Panc1 (cell line): Measurements from ENCODE around the gene ALDH6A1.

ENCODE experiments used
- POLR2AphosphoS5 ChIP-seq: IDR thresholded peaks from 2 replicates; pipeline ENCODE4 v1.6.1; 2012; ENCODE audit warnings: mild to moderate bottlenecking, low read depth, low read length, moderate library complexity
- SIN3A ChIP-seq: IDR thresholded peaks from 2 replicates; pipeline ENCODE4 v1.6.1; 2012; ENCODE audit warnings: low read depth, mild to moderate bottlenecking, low read length, moderate library complexity, borderline replicate concordance; ENCODE audit not compliant: insufficient read depth
- TCF7L2 ChIP-seq: IDR thresholded peaks from 2 replicates; pipeline ENCODE4 v1.6.1; 2011; ENCODE audit warnings: mild to moderate bottlenecking, low read depth, low read length, inconsistent platforms
- TF ChIP-seq, protein P1 (sequence below): fragments of 450-650 bp; IDR thresholded peaks from 2 replicates; pipeline ENCODE4 v1.5.1; 2017; ENCODE audit warnings: mild to moderate bottlenecking
- TF ChIP-seq, protein P2 (sequence below), 2 experiments: IDR thresholded peaks; 2 replicates each; pipeline ENCODE4 v1.6.1; 2011 to 2012; ENCODE audit warnings: low read depth in 2 of 2, control low read depth in 1 of 2, low read length in 1 of 2, mild to moderate bottlenecking in 1 of 2, moderate library complexity in 1 of 2; ENCODE audit not compliant: insufficient read depth in 1 of 2

GRCh38 chr14:74064883-74065282 lies 19.4 kb downstream of the ALDH6A1 start:
- TF ChIP-seq, protein P1, sequence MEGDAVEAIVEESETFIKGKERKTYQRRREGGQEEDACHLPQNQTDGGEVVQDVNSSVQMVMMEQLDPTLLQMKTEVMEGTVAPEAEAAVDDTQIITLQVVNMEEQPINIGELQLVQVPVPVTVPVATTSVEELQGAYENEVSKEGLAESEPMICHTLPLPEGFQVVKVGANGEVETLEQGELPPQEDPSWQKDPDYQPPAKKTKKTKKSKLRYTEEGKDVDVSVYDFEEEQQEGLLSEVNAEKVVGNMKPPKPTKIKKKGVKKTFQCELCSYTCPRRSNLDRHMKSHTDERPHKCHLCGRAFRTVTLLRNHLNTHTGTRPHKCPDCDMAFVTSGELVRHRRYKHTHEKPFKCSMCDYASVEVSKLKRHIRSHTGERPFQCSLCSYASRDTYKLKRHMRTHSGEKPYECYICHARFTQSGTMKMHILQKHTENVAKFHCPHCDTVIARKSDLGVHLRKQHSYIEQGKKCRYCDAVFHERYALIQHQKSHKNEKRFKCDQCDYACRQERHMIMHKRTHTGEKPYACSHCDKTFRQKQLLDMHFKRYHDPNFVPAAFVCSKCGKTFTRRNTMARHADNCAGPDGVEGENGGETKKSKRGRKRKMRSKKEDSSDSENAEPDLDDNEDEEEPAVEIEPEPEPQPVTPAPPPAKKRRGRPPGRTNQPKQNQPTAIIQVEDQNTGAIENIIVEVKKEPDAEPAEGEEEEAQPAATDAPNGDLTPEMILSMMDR: no peak
- TF ChIP-seq POLR2AphosphoS5: no peak
- TF ChIP-seq TCF7L2: no peak
- TF ChIP-seq, protein P2, sequence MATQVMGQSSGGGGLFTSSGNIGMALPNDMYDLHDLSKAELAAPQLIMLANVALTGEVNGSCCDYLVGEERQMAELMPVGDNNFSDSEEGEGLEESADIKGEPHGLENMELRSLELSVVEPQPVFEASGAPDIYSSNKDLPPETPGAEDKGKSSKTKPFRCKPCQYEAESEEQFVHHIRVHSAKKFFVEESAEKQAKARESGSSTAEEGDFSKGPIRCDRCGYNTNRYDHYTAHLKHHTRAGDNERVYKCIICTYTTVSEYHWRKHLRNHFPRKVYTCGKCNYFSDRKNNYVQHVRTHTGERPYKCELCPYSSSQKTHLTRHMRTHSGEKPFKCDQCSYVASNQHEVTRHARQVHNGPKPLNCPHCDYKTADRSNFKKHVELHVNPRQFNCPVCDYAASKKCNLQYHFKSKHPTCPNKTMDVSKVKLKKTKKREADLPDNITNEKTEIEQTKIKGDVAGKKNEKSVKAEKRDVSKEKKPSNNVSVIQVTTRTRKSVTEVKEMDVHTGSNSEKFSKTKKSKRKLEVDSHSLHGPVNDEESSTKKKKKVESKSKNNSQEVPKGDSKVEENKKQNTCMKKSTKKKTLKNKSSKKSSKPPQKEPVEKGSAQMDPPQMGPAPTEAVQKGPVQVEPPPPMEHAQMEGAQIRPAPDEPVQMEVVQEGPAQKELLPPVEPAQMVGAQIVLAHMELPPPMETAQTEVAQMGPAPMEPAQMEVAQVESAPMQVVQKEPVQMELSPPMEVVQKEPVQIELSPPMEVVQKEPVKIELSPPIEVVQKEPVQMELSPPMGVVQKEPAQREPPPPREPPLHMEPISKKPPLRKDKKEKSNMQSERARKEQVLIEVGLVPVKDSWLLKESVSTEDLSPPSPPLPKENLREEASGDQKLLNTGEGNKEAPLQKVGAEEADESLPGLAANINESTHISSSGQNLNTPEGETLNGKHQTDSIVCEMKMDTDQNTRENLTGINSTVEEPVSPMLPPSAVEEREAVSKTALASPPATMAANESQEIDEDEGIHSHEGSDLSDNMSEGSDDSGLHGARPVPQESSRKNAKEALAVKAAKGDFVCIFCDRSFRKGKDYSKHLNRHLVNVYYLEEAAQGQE (IDR thresholded peaks at IDR 0.05; ENCODE audit: insufficient read depth in 1 of 2, low read depth in 2 of 2, low read length in 1 of 2): no peak
- TF ChIP-seq SIN3A: no peak
